Stimulated activated CD4-positive, alpha-beta T cell treated with anti-CD3 and anti-CD28 coated beads, Interleukin-15, amount 100 ng/mL, for 24 hours (primary cell): Measurements from ENCODE around the gene CNOT6.

Experiments
- DNase-seq: peaks from one replicate; pipeline ENCODE4 v3.0.0-alpha.2; 2020

Gene CNOT6

GRCh38 chr5:180624587-180624986 lies 130.4 kb downstream of the CNOT6 start:
- DNase-seq: no peak

GRCh38 chr5:180625125-180625790 lies 131.1 kb downstream of the CNOT6 start:
- no peak for DNase-seq

GRCh38 chr5:180625791-180626660 lies 131.8 kb downstream of the CNOT6 start:
- no peak for DNase-seq

DNA sequence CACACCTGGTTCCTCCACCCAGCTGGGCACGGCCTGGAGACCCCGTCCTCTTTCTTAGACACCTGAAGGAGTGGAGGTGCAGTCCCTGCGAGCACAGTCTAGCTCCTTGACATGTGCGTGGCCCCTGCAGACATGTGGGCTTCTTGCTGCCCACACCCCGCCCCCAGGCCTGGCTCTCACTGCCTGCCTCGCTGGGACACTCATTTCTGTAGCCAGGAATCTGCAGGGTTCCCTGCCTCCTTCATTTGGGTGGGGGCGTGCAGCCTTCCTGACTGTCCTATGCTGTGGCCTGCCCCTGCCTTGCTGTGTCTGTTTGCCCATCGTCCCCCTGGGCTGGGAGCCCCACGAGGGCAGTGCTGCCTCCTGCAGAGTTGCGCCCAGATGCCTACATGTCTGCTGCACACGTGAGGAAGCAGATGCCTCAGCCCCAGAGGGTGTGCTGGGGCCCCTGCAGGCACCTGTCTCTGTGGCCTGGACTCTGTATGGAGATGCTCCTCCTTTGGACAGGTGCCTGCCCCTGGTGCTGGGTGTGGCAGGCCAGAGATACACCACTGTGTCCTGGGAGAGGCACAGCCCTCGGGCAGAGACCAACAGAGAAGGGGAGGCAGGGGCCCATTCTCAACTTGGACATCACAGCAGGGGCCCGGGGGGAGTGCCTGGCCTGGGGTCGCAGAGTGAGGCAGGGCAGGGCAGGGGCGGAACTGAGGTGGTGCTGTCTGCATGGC lies 132.6 kb downstream of the CNOT6 start:
- no peak for DNase-seq

- DNase-seq: no peak
These were observed 133.4 kb downstream of the CNOT6 start for GRCh38 chr5:180627386-180628120.
